ENCODE results near the gene DNM2. TPM values are rescaled to one million over a fixed set of nuclear protein-coding genes. Genes with fewer than 3 reads are reported as not detected.

The DNM2 gene
- total and polyA plus RNA-seq, 2 of the 13 experiments (the other 11 are each of a cell fraction or from before 2014, with no cell fraction given) = 41.7 to 59.8 TPM

DNA sequence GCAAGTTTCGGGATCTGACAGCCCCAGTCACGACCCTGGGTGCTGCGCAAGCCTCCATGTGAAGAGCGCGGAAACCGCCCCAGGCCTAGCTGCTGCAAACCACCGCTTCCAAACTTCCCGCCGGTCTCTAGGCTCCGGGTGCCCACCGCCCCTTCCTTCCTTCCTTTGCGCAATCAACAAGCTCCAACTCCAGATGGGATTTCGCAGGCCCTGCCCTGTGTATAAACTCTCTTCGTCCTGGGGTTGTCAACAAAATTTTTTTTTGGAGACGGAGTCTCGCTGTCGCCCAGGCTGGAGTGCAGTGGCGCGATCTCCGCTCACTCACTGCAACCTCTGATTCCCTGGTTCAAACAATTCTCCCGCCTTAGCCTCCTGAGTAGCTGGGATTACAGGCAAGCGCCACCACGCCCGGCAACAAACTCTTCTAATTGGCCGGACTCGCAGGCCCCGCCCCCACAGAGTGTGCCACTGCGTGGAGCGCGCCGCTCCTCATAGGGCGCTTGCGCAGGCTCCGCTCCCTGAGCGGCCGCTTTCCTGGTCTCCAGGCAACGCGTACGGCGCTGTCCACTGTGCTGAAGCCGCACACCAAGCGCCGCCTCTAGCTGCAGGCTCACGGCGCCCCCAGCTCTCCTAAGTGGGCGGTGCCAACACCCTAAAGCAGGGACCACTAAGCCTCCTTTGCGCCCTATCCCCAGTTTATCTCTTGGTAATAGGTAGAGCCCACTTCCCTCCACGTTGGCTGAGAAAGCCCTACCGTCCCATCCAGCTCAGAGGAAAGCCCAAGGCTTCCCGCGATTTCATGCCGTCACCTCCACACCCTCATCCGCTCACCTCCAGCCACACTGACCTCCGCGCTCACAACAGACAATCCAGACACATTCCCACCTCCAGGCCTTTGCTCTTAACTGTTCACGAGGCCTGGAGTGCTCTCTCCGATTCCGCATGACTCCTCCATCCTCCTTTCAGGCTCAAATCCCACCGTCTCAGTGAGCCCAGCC, 22.2 kb upstream of the DNM2 start (continued):
- TF ChIP-seq, protein P1, sequence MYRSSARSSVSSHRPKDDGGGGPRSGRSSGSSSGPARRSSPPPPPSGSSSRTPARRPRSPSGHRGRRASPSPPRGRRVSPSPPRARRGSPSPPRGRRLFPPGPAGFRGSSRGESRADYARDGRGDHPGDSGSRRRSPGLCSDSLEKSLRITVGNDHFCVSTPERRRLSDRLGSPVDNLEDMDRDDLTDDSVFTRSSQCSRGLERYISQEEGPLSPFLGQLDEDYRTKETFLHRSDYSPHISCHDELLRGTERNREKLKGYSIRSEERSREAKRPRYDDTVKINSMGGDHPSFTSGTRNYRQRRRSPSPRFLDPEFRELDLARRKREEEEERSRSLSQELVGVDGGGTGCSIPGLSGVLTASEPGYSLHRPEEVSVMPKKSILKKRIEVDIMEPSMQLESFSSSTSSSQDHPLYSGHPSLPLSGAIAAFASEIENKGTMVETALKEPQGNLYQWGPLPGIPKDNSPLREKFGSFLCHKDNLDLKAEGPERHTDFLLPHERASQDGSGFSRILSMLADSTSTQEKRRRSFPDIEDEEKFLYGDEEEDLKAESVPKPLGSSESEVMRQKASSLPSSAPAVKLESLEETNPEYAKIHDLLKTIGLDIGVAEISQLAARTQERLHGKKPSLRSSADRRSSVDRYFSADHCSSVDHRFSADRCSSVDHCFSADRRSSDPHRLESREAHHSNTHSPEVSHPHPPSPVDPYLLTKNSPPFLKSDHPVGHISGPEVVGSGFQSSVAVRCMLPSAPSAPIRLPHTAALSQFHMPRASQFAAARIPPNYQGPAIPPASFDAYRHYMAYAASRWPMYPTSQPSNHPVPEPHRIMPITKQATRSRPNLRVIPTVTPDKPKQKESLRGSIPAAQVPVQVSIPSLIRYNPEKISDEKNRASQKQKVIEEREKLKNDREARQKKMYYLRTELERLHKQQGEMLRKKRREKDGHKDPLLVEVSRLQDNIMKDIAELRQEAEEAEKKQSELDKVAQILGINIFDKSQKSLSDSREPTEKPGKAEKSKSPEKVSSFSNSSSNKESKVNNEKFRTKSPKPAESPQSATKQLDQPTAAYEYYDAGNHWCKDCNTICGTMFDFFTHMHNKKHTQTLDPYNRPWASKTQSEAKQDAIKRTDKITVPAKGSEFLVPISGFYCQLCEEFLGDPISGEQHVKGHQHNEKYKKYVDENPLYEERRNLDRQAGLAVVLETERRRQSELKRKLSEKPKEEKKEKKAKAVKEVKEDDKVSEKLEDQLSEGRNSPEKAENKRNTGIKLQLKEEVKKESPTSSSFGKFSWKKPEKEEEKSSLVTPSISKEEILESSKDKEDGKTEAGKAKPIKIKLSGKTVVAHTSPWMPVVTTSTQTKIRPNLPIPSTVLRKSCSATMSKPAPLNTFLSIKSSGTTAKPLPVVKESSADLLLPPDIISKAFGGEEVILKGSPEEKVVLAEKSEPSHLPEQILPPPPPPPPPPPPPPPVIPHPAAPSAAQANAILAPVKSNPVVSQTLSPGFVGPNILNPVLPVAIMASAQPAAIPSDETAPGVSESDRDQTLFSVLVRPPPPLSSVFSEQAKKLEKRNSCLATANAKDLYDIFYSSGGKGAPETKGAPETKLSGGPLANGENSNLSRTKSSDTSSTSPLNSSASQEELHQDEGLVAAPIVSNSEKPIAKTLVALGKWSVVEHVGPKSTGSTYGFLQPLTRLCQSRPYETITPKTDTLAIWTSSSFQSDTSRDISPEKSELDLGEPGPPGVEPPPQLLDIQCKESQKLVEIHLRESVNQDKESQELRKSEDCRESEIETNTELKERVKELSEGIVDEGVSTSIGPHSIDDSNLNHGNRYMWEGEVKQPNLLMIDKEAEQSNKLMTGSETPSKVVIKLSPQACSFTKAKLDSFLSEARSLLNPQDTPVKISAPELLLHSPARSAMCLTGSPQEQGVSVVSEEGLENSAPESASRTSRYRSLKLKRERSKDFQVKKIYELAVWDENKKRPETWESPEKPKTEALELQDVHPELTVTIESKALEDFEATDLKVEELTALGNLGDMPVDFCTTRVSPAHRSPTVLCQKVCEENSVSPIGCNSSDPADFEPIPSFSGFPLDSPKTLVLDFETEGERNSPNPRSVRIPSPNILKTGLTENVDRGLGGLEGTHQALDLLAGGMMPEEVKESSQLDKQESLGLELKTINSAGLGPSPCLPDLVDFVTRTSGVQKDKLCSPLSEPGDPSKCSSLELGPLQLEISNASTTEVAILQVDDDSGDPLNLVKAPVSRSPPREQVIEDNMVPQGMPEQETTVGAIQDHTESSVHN (CRISPR knock-in tag; IDR thresholded peaks at IDR 0.05) = peak; percentile 46; the same call in 1 of the 2 replicates
- TF ChIP-seq SMAD9 (CRISPR knock-in tag; IDR thresholded peaks at IDR 0.05) (no peak), MED8 (CRISPR knock-in tag; IDR thresholded peaks at IDR 0.05; ENCODE audit: insufficient replicate concordance) (no peak), KLF6 (CRISPR knock-in tag; IDR thresholded peaks at IDR 0.05) (peak; percentile 98), ARID4A (CRISPR knock-in tag; IDR thresholded peaks at IDR 0.05; ENCODE audit: borderline replicate concordance) (peak; percentile 99), ZNF124 (CRISPR knock-in tag; IDR thresholded peaks at IDR 0.05) (peak; percentile 85), SMYD3 (CRISPR knock-in tag; IDR thresholded peaks at IDR 0.05) (peak; percentile 68; the same call in 1 of the 2 replicates), NR2F2 (IDR thresholded peaks at IDR 0.05; ENCODE audit: borderline replicate concordance, low read depth) (no peak), ZBTB43 (CRISPR knock-in tag; conservative IDR thresholded peaks at IDR 0.05) (peak; percentile 80), PHF8 (CRISPR knock-in tag; IDR thresholded peaks at IDR 0.05) (no peak), PCBP1 (IDR thresholded peaks at IDR 0.05; ENCODE audit: borderline replicate concordance, low read depth, low read length) (0 out of 2 replicates have a peak, but pooled peaks have one; percentile 32), ZMYM4 (CRISPR knock-in tag; IDR thresholded peaks at IDR 0.05) (peak; percentile 58)
- TF ChIP-seq, protein P2, sequence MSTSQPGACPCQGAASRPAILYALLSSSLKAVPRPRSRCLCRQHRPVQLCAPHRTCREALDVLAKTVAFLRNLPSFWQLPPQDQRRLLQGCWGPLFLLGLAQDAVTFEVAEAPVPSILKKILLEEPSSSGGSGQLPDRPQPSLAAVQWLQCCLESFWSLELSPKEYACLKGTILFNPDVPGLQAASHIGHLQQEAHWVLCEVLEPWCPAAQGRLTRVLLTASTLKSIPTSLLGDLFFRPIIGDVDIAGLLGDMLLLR (CRISPR knock-in tag; IDR thresholded peaks at IDR 0.05) = peak; percentile 55; the same call in 1 of the 2 replicates

Measured in HepG2 (cell line).